Omental fat pad (tissue), 4 donors: ENCODE measurements around the gene MYH13. TPM values are rescaled to one million over a fixed set of nuclear protein-coding genes. Genes with fewer than 3 reads are reported as not detected.

Source experiments
- ATAC-seq: fragments of 150-250 bp; one replicate; pipeline ENCODE4 v1.9.1; 2016; ENCODE audit warnings: mild to moderate bottlenecking, moderate library complexity; ENCODE audit not compliant: low FRiP score
- DNase-seq: peaks from one replicate; pipeline ENCODE4 v3.0.0-alpha.2; 2019; ENCODE audit warnings: low spot score
- total RNA-seq, 4 donors: library from RNA; depleted of rRNA; stranded (reverse); fragments of >200 nt; gene quantifications; one replicate each; pipeline ENCODE4 v1.1.0, GENCODE V29; 2016
- TF ChIP-seq, protein P1 (sequence below), 3 donors: fragments of 450-650 bp; IDR thresholded peaks; one replicate each; pipeline ENCODE4 v1.5.1; 2016 to 2017; ENCODE audit warnings: antibody characterized with exemption in 3 of 3, mild to moderate bottlenecking in 3 of 3, moderate library complexity in 2 of 3

The MYH13 gene
- total RNA-seq, 4 donors from 2014 or later = not detected

DNA sequence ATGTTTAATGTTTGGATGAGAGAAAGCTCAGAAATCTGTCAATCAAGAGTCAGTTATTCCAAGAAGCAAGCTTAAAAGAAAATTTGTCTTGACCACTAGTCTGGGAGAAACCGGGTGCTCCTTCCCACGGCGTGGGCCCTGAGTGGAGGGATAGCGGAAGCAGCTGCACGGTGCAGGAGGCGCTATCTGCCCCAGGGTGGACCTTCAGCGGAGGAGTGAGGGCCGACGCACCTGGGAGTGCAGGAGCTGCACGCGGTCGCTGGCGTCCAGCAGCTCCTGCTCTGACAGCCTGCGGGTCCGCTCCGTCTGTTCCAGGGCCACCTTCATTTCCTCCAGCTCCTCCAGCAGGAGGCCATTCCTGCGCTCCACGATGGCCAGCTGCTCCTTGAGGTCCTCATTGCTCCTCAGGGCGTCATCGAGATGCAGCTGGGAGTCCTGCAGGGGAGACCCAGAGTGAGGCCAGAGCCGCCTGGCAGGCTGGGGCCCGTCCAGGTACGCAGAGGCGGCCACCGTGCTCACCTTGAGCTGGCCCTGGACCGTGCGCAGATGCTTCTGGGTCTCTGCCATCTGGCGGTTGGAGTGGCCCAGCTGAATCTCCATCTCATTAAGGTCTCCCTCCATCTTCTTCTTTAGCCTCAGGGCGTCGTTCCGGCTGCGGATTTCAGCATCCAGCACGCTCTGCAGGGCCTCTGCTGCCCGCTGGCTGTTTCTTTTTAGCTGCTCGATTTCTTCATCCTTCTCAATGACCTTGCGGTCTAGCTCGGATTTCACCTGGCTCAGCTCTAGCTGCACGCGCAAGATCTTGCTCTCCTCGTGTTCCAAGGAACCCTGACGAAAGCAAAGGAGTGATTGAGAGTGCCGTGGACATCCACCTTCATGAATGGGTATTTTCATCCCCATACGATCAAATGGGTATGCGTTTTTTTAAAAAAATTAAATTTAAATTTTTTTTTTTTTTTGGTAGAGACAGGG lies 63.5 kb downstream of the MYH13 start:
- TF ChIP-seq, protein P1, sequence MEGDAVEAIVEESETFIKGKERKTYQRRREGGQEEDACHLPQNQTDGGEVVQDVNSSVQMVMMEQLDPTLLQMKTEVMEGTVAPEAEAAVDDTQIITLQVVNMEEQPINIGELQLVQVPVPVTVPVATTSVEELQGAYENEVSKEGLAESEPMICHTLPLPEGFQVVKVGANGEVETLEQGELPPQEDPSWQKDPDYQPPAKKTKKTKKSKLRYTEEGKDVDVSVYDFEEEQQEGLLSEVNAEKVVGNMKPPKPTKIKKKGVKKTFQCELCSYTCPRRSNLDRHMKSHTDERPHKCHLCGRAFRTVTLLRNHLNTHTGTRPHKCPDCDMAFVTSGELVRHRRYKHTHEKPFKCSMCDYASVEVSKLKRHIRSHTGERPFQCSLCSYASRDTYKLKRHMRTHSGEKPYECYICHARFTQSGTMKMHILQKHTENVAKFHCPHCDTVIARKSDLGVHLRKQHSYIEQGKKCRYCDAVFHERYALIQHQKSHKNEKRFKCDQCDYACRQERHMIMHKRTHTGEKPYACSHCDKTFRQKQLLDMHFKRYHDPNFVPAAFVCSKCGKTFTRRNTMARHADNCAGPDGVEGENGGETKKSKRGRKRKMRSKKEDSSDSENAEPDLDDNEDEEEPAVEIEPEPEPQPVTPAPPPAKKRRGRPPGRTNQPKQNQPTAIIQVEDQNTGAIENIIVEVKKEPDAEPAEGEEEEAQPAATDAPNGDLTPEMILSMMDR (IDR thresholded peaks at IDR 0.05) = no peak
- DNase-seq (no peak), ATAC-seq (no peak)

DNA sequence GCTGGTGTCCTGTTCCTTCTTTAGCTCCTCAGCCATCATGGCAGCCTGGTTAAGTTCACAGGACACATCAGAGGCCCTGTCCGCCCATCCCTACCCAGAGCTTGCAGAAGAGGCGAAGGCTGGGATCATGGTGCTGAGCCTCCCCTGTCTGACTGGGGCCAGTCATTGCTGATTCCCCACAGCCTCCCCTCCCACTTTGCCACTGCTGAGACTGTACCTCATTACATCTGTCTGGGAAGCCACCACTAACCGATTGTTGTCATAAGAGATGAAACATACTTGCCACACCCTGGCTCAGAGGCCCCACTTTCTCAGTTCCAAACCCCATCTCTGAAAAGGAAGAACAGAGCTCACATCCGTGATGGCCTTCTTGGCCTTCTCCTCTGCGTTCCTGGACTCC lies 66.2 kb downstream of the MYH13 start:
- TF ChIP-seq, protein P1 (IDR thresholded peaks at IDR 0.05) = no peak
- DNase-seq (no peak), ATAC-seq (peak; percentile 38)

DNA sequence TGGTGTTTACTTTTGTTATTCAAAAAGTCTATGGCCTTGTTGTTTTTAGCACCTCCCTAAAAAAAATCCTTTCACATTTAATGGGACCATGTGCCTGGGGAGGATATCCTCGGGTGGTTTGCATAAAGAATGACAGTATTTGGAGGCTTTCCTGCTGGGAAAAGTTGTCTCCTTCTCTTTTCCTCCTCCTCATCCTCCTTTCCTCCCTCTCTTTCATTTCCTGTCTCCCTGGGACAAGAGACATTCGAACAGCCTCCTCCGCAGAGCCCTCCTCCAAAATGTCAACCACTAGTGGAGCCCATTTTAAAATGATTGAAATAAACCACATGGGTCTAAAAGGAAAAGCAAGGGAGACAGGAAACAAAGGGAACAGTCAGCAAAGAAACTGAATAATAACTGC lies 67.4 kb downstream of the MYH13 start:
- no peak for DNase-seq
- no peak for ATAC-seq
- TF ChIP-seq, protein P1 (IDR thresholded peaks at IDR 0.05) = no peak

DNA sequence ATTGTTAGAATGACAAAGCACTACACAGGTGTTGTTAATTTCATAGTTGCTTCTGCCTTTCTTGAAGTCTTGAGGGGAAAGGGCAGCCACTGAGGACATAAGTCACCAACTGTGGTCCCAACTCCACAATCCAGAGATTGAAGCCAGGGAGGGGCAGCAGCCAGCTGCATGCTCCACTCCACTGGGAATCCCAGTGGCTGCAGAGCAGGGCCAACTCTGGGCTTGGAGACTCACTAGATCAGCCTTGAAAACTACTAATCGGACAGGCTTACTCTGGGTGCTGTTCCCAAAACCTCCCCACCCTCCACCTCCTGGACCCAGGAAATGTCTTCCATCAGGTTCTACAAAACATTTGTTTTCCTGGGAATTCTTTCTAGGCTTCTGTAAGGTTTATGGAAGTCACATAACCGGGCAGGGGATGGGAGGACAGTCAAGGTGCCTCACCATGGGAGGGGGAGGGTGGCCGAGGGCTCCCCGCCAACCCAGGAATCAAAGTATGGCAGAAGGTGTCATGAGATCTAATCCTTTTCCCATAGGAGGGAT lies 68.0 kb downstream of the MYH13 start:
- ATAC-seq (no peak), DNase-seq (no peak)
- TF ChIP-seq, protein P1 (IDR thresholded peaks at IDR 0.05) = no peak

DNA sequence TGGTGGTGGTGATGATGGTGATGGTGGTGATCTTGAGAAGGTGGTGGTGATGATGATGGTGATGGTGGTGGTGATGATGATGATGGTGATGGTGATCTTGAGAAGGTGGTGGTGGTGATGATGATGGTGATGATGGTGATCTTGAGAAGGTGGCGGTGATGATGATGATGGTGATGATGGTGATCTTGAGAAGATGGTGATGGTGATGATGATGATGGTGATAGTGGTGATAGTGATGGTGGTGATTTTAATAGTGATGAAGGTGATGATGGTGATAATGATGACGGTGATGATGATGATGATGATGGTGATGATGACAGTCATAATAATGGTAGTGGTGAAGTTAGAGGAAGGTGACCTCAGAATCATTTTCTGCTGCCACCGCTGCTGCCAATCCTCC lies 75.1 kb downstream of the MYH13 start:
- no peak for DNase-seq
- no peak for ATAC-seq

DNA sequence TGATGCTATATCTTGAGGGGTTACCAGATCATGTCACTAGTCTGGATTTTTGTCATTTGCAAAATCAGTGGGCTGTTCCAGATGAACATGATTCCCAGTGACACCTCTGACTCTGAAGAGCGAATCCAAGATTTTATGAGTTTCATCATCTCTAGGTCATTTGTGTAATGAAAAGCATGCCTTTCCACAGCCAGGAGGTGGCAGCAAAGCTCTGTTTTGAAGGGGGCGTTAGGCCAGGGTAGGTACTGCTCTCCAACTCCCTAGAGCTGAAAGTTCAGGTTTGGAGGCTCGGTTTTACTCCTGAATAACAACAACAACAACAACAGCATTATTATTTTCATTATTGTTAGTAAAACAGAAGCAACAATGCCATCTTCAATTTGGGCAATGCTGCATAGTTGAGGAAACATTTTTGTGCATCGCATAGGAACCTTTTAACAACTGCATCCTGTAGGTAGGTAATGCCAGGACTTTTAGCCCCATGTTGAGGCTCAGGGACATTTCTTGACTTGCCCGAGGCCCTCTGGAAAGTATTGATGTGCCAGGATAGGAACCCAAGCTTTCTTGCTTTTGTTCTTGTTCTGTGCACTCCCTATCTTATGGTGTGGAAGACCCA lies 77.0 kb downstream of the MYH13 start:
- TF ChIP-seq, protein P1 (IDR thresholded peaks at IDR 0.05) = no peak
- DNase-seq (peak; percentile 40), ATAC-seq (peak; percentile 76)

More for the DNA sequence above, 75.1 kb downstream of the MYH13 start:
- TF ChIP-seq, protein P1 (IDR thresholded peaks at IDR 0.05) = no peak
